A172 (cell line): ENCODE data around the gene PRR7. TPM values are rescaled to one million over a fixed set of nuclear protein-coding genes. Genes with fewer than 3 reads are reported as not detected.

Source experiments
- DNase-seq: peaks from one replicate; pipeline ENCODE4 v3.0.0-alpha.2; 2015; ENCODE audit warnings: low spot score
- total RNA-seq: library from RNA; depleted of rRNA; stranded (reverse); fragments of >200 nt; shearing (Covaris generic); gene quantifications from 2 replicates; pipeline ENCODE4 v1.2.3, GENCODE V29; 2014

Gene PRR7
- total RNA-seq, 1 experiment from 2014 or later, result 72.4 TPM

GRCh38 chr5:177437623-177438022 lies 9.0 kb upstream of the PRR7 start:
- DNase-seq, result no peak

- no peak for DNase-seq
Measured at GRCh38 chr5:177438468-177438867, 8.1 kb upstream of the PRR7 start.

DNA sequence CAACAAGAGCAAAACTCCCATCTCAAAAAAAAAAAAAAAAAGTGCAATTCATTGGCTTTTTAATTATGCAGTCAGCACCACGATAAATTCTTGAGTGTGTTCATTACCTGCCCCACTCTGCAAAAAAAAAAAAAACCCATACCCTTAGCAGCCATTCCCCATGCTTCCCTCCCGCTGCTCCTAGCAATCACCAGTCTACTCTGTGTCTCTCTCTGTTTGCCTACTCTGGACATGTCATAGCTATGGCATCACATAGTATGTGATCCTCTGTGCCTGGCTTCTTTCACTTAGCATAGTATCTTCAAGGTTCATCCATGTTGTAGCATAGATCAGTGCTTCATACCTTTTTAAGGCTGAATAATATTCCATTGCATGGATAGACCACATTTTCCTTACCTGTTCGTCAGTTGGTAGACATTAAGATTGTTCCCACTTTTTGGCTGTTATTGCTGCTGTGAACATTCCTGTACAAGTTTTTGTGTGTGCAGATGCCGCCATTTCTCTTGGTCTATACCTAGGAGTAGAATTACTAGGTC lies 7.0 kb upstream of the PRR7 start:
- no peak for DNase-seq

DNA sequence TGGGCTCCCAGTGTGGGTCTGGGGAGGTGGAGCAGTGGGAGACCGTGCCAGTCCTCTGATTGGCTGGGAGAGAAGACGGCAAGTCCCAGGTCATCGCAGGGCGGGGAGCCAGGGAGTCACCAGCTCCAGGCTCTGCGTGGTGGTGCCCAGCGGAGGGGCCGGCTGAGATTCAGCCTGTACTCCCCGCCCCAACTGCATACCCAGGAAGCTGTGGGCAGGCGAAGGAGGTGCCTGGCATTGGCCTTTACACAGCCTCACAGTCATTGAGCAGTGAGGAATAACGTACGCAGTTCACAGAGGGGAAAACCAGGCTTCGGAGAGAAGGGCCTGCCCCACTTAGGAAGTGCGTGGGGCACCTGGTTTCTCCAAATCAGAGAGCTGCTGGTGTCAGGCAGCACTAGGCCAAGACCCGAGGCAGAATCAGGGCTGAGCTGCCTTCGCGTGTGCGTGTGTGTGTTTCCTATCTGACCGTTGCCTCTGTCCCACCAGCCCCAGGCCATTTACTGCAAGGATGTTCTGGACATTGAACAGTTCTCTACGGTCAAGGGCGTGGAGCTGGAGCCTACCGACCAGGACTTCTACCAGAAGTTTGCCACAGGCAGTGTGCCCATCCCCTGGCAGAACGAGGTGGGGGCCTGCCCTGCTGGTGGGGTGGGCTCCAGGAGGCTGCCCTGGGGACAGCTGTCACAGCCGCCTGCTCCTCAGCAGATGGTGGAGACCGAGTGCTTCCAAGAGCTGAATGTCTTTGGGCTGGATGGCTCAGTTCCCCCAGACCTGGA lies 6.2 kb upstream of the PRR7 start:
- DNase-seq, result no peak

- DNase-seq, result no peak
Measured at GRCh38 chr5:177440990-177441780, 5.4 kb upstream of the PRR7 start.

DNA sequence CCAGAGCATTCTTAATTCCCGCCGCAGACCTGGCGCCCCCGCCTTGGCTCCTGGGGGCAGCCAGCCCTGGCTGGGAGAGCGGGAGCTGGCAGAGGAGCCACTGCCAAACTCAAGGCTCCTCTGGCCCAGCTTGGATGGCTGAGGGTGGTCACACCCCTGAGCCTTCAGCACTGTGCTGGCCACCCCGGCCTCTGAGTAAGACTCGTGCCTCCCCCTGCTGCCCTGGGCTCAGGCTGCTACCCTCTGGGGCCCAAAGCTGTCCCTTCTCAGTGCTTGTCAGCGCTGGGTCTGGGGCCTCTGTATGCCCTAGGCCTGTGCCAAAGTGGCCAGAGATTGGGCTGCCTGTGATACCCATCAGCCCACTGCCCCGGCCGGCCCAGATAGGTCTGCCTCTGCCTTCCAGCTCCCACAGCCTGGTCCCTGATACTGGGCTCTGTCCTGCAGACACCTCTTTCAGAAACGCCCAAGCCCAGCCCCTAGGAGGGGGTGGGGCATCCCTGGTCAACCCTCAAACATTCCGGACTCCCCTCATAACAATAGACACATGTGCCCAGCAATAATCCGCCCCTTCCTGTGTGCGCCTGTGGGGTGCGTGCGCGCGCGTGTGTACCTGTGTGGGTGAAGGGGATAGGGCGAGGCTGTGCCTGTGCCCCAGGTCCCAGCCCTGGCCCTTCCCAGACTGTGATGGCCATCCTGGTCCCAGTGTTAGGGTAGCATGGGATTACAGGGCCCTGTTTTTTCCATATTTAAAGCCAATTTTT lies 4.4 kb upstream of the PRR7 start:
- DNase-seq, result no peak

- DNase-seq, result no peak
Measured at GRCh38 chr5:177443144-177443983, 3.2 kb upstream of the PRR7 start.

- DNase-seq, result no peak
Measured at GRCh38 chr5:177444106-177445051, 2.2 kb upstream of the PRR7 start.

DNA sequence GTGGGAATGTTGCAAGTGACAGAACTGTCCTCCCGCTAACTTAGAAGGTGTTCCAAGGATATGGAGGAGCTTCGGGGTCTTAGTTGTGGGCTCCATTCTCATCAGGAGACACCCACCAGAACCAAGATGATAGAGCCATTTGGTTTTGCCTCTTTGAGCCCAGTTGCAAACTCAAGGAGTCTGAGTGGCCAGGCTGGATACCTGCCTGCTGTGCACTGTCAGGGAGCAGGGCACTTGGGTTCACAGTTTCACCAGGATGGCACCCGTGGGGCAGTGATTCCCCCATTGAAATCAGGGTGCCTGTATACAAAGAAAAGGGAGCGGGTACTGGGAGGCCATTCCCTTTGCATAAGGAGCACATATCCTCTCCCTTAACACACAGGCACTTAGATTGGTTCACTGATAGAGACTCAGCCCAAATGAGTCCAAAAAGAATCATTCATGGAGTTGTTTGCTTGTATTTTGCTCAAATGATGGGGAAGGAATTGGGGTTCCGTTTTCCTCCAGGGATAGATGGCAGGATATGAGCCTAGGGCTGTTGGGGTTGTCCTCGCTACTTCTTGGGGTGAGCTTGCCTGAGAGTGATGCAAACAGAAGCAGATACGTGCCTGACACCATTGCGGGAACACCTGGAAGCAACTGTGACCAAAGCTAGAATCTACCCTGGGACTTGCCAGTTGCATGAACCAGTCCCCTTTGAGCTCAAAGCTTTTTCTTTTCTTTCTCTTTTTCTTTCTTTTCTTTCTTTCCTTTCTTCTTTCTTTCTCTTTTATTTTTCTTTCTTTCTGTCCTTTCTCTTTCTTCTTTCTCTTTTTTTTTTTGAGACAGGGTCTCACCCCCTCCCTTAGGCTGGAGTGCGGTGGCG lies 1.3 kb upstream of the PRR7 start:
- DNase-seq, result no peak

- DNase-seq, result no peak
Measured at GRCh38 chr5:177445917-177446199, 756 bp upstream of the PRR7 start.

DNA sequence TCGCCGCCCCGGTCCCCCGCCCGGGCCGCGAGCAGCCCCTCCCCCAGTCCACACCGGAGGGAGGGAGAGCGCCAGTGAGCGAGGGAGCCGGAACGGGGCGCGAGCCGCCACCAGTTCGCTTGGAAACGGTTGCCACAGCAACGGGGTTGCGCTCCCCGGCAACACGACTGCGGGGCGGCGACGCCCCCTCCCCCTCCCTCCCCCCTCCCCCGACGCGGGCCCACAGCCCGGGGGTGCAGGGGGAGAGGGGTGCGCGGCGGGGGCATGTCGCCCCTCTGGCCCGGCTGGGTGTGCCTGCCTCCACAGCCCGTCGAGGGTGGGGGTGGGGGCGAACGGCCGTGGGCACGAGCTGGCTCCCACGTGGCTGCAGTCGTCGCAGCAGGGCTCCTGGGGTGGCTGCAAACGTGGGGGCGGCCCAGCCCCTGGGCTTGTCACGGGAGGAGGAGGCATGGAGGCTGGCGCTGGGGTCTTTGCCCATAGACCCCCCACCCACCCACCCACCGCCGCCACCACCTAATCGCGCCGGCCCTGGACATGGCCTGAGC lies 524 bp downstream of the PRR7 start:
- peak; percentile 67 for DNase-seq

- peak; percentile 99 for DNase-seq
Measured at GRCh38 chr5:177447611-177448243, 1.1 kb downstream of the PRR7 start.

- DNase-seq, result no peak
Measured at GRCh38 chr5:177448244-177448950, 1.8 kb downstream of the PRR7 start.

- no peak for DNase-seq
Measured at GRCh38 chr5:177449140-177450061, 2.8 kb downstream of the PRR7 start.

GRCh38 chr5:177450667-177451424 lies 4.2 kb downstream of the PRR7 start:
- DNase-seq, result no peak
